Muscle of leg (tissue), 11 donors: ENCODE results near the gene MCF2L. TPM values are rescaled to one million over a fixed set of nuclear protein-coding genes. Genes with fewer than 3 reads are reported as not detected.
A peak's percentile ranks its signal among the peaks of the same experiment; 100 is the strongest.

Experiments
- DNase-seq: peaks from one replicate; pipeline ENCODE4 v3.0.0; 2013
- H3K27ac ChIP-seq: one replicate; pipeline ENCODE4 v1.5.1; 2013; ENCODE audit warnings: mild to moderate bottlenecking, low read length, control low read depth
- H3K27me3 ChIP-seq: one replicate; pipeline ENCODE4 v1.6.1; 2013; ENCODE audit warnings: low read length; ENCODE audit not compliant: control insufficient read depth, insufficient read depth
- H3K36me3 ChIP-seq: one replicate; pipeline ENCODE4 v1.6.1; 2013; ENCODE audit warnings: low read length; ENCODE audit not compliant: control insufficient read depth, insufficient read depth
- H3K4me1 ChIP-seq: one replicate; pipeline ENCODE4 v1.6.1; 2013; ENCODE audit warnings: low read length; ENCODE audit not compliant: control insufficient read depth, insufficient read depth
- H3K4me3 ChIP-seq: one replicate; pipeline ENCODE4 v1.5.1; 2013; ENCODE audit warnings: low read length, control low read depth
- H3K9me3 ChIP-seq: replicated peaks from 2 replicates; pipeline ENCODE4 v1.6.1; 2013; ENCODE audit warnings: low read depth, low read length; ENCODE audit not compliant: control insufficient read depth
- WGBS: methylation state at CpG from one replicate; pipeline ENCODE4 v1.1.5; 2013; ENCODE audit warnings: missing lambda C conversion rate; ENCODE audit not compliant: insufficient coverage; 5-methylcytosine and 5-hydroxymethylcytosine counted together
- polyA plus RNA-seq, 8 donors: library from polyadenylated mRNA; unstranded; fragments of 120-200 nt; gene quantifications; one replicate each; pipeline versions ENCODE4 v1.2.1 to v1.2.3, GENCODE V29; 2013; ENCODE audit warnings: inconsistent platforms in 1 of 8, low replicate concordance in 1 of 8; ENCODE audit not compliant: insufficient read length in 8 of 8, insufficient read depth in 1 of 8
- total RNA-seq: library from RNA; stranded (reverse); fragments of 120-200 nt; gene quantifications from one replicate; pipeline ENCODE4 v1.2.4, GENCODE V29; 2013

The MCF2L gene
- total and polyA plus RNA-seq, 9 donors = 15.9 to 27.6 (median 20.1) TPM

DNA sequence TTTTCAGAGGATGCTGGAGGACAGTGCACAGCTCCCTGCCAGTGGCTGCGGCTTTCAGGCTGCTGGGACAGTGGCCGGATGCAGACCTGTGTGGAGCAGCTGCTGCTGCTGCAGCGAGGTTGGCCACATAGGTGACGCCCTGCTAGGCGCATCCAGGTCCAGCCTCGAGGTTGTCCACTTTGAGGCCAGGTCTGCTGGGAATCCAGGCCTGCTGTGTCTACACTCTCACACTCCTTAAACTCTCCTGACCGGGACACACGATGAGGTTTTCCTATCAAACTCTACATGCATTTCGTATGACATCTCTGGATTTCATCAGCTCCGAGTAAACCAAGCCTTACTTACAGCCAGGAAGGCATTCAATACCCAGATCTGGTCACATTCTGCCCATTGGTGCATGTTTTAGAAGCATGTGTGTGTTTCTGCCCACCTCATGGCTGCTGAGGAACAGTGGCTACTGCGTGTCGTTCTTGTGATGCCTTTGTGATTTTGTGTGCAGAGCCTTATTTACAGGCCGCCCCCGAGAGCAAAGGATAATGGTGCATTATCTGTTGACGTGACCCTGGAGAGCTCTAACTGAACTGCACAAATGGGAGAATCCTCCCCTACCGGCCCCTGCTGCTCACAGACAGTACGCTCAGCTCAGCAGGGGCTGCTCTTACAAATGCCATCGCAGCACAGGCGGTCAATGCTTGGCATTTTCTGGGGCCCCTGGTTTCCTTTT is 12.3 kb upstream of the MCF2L start:
- no peaks in the 10 kb centered on the region for H3K36me3 ChIP-seq
- no peak overlapping the region for H3K4me3 ChIP-seq
- no peak for DNase-seq
- H3K27ac ChIP-seq = peak overlapping the region; percentile 25
- peaks cover 75% of the 10 kb centered on the region for H3K4me1 ChIP-seq
- WGBS = 56% methylated on average over 11 of the region's 19 CpGs
- H3K9me3 ChIP-seq = no peaks in the 10 kb centered on the region
- H3K27me3 ChIP-seq = no peaks in the 10 kb centered on the region

GRCh38 chr13:112957295-112957677 is 11.7 kb upstream of the MCF2L start:
- H3K4me3 ChIP-seq = no peak overlapping the region
- no peaks in the 10 kb centered on the region for H3K9me3 ChIP-seq
- H3K4me1 ChIP-seq = peaks cover 74% of the 10 kb centered on the region
- 69% methylated on average over 5 of the region's 12 CpGs for WGBS
- H3K36me3 ChIP-seq = no peaks in the 10 kb centered on the region
- H3K27me3 ChIP-seq = no peaks in the 10 kb centered on the region
- DNase-seq = no peak
- H3K27ac ChIP-seq = peak overlapping the region; percentile 25

- H3K4me1 ChIP-seq = peaks cover 71% of the 10 kb centered on the region
- H3K36me3 ChIP-seq = no peaks in the 10 kb centered on the region
- peak overlapping the region; percentile 93 for H3K27ac ChIP-seq
- H3K9me3 ChIP-seq = no peaks in the 10 kb centered on the region
- H3K4me3 ChIP-seq = no peak overlapping the region
- H3K27me3 ChIP-seq = no peaks in the 10 kb centered on the region
- DNase-seq = no peak
- 70% methylated on average over 29 of the region's 29 CpGs for WGBS
Observed at GRCh38 chr13:112958127-112958989, 10.7 kb upstream of the MCF2L start.

GRCh38 chr13:112959206-112959605 is 9.8 kb upstream of the MCF2L start:
- Histone ChIP-seq H3K4me3 (no peak overlapping the region), H3K36me3 (no peaks in the 10 kb centered on the region), H3K4me1 (peaks cover 72% of the 10 kb centered on the region), H3K27ac (peak overlapping the region; percentile 93), H3K27me3 (no peaks in the 10 kb centered on the region), H3K9me3 (no peaks in the 10 kb centered on the region)
- WGBS = 0% methylated on average over 1 of the region's 11 CpGs
- DNase-seq = peak; percentile 88

- 85% methylated on average over 26 of the region's 30 CpGs for WGBS
- H3K4me1 ChIP-seq = peaks cover 69% of the 10 kb centered on the region
- no peak for DNase-seq
- peak overlapping the region; percentile 93 for H3K27ac ChIP-seq
- H3K27me3 ChIP-seq = no peaks in the 10 kb centered on the region
- no peaks in the 10 kb centered on the region for H3K36me3 ChIP-seq
- no peaks in the 10 kb centered on the region for H3K9me3 ChIP-seq
- H3K4me3 ChIP-seq = no peak overlapping the region
Observed at GRCh38 chr13:112959701-112960542, 9.1 kb upstream of the MCF2L start.

DNA sequence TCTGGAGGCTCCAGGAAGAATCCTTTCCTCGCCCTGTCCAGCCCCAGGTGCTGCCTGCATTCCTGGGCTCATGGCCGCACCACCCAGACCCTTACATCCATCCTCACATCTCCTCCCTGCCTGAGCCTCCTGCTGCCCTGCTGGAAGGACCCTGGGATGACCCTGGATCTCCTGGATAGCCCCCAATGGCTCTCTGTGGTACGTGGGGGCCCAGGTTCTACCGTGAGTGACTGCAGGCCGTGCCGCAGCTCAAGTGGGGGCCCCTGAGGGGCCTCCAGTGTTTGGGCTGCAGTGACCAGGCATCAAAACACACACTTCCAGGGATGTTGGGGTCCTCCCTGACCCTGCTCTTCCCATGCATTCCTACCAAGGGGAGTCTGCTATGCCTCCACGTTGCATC is 8.3 kb upstream of the MCF2L start:
- peak overlapping the region; percentile 93 for H3K27ac ChIP-seq
- DNase-seq = no peak
- H3K4me1 ChIP-seq = peaks cover 75% of the 10 kb centered on the region
- H3K36me3 ChIP-seq = no peaks in the 10 kb centered on the region
- H3K27me3 ChIP-seq = no peaks in the 10 kb centered on the region
- WGBS = 70% methylated on average over 6 of the region's 7 CpGs
- H3K4me3 ChIP-seq = no peak overlapping the region
- H3K9me3 ChIP-seq = no peaks in the 10 kb centered on the region

GRCh38 chr13:112961457-112962369 is 7.3 kb upstream of the MCF2L start:
- Histone ChIP-seq H3K4me1 (peaks cover 67% of the 10 kb centered on the region), H3K36me3 (no peaks in the 10 kb centered on the region), H3K27me3 (no peaks in the 10 kb centered on the region), H3K9me3 (no peaks in the 10 kb centered on the region), H3K27ac (no peak overlapping the region), H3K4me3 (no peak overlapping the region)
- DNase-seq = no peak
- WGBS = 82% methylated on average over 17 of the region's 21 CpGs

GRCh38 chr13:112962396-112962795 is 6.6 kb upstream of the MCF2L start:
- Histone ChIP-seq H3K27me3 (no peaks in the 10 kb centered on the region), H3K9me3 (no peaks in the 10 kb centered on the region), H3K4me3 (no peak overlapping the region), H3K36me3 (no peaks in the 10 kb centered on the region), H3K4me1 (peaks cover 60% of the 10 kb centered on the region), H3K27ac (no peak overlapping the region)
- 77% methylated on average over 7 of the region's 9 CpGs for WGBS
- DNase-seq = no peak

GRCh38 chr13:112962911-112963625 is 5.9 kb upstream of the MCF2L start:
- 66% methylated on average over 9 of the region's 16 CpGs for WGBS
- DNase-seq = no peak
- H3K4me3 ChIP-seq = no peak overlapping the region
- H3K27me3 ChIP-seq = peaks cover under 1% of the 10 kb centered on the region
- H3K9me3 ChIP-seq = no peaks in the 10 kb centered on the region
- no peak overlapping the region for H3K27ac ChIP-seq
- H3K36me3 ChIP-seq = no peaks in the 10 kb centered on the region
- peaks cover 57% of the 10 kb centered on the region for H3K4me1 ChIP-seq
